NCI-H146 treated with DMSO at 0.1 percent for 48 hours (cell line): Measurements from ENCODE around the gene PLTP.
"Not testable (repeated sequence)": the region's sequence is repeated elsewhere in the genome, so short reads cannot be mapped to it uniquely, and the experiment has no call there.

ENCODE experiments used
- DNase-seq: peaks from one replicate; lab custom pipeline; 2025; ENCODE audit not compliant: unreplicated experiment; lab: John Stamatoyannopoulos, UW

Gene PLTP

GRCh38 chr20:45944965-45945677, 33.2 kb upstream of the PLTP start:
- no peak for DNase-seq

- DNase-seq, result no peak
Observed at GRCh38 chr20:45944151-45944964, 32.4 kb upstream of the PLTP start.

- no peak for DNase-seq
Observed at GRCh38 chr20:45943613-45944012, 31.7 kb upstream of the PLTP start.

GRCh38 chr20:45940469-45940868, 28.5 kb upstream of the PLTP start:
- no peak for DNase-seq

- DNase-seq, result no peak
Observed at GRCh38 chr20:45940053-45940452, 28.1 kb upstream of the PLTP start.

GRCh38 chr20:45938727-45939438, 26.9 kb upstream of the PLTP start:
- DNase-seq, result no peak

- DNase-seq, result no peak
Observed at GRCh38 chr20:45937765-45938164, 25.8 kb upstream of the PLTP start.

- no peak for DNase-seq
Observed at GRCh38 chr20:45935416-45936046, 23.6 kb upstream of the PLTP start.

- peak; percentile 93 for DNase-seq
Observed at GRCh38 chr20:45934586-45935415, 22.8 kb upstream of the PLTP start, which contains the start of gene PCIF1. Gene PCIF1, plus strand, starts transcription at chr20:45934683. Its CDS starts 4,317 bp downstream, at chr20:45939000.

GRCh38 chr20:45934046-45934585, 22.2 kb upstream of the PLTP start:
- DNase-seq, result peak; percentile 74

GRCh38 chr20:45933266-45934045, 21.5 kb upstream of the PLTP start:
- peak; percentile 98 for DNase-seq

- not testable (repeated sequence) for DNase-seq
Observed at GRCh38 chr20:45931680-45932079, 19.7 kb upstream of the PLTP start.

GRCh38 chr20:45927071-45927878, 15.3 kb upstream of the PLTP start:
- no peak for DNase-seq

- no peak for DNase-seq
Observed at GRCh38 chr20:45926731-45927070, 14.7 kb upstream of the PLTP start.

GRCh38 chr20:45925821-45926506, 14.0 kb upstream of the PLTP start:
- DNase-seq, result no peak

- DNase-seq, result no peak
Observed at GRCh38 chr20:45924391-45925261, 12.7 kb upstream of the PLTP start.
